Stimulated activated CD8-positive, alpha-beta memory T cell treated with anti-CD3 and anti-CD28 coated beads, Interleukin-12 subunit alpha, Interleukin-12 subunit beta, amount 100 ng/mL, for 1 hour (primary cell): ENCODE results near the gene POLR2J2.
"Not testable (repeated sequence)": the region's sequence is repeated elsewhere in the genome, so short reads cannot be mapped to it uniquely, and the experiment has no call there.

Experiments used
- DNase-seq: peaks from one replicate; pipeline ENCODE4 v3.0.0-alpha.2; 2020; ENCODE audit warnings: low read depth

Gene POLR2J2

GRCh38 chr7:102671166-102671955, at the start of gene POLR2J2:
POLR2J2 (minus strand) TSS chr7:102671663; CDS start chr7:102671601, 62 bp downstream.
- not testable (repeated sequence) for DNase-seq

DNA sequence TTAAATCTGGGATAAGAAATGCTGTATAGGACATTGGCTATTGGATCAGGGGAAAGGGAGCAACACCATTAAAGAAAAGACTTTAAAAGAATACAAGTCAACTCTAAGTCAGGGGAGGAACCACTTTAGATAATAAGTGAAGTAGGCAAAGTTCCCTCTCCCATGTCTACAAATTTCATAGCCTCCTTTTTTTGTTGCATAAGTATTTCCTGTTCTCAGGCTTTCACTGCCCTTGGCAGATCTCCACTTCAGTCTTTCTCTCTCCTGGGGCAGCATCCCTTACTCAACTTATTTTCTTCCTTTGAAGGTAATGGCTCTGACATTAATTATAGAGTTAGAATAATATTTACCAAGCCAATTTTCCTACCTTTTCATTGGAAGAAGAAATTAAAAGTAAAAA, 47.0 kb upstream of the POLR2J2 start:
- DNase-seq: not testable (repeated sequence)

GRCh38 chr7:102715718-102716117, 44.3 kb upstream of the POLR2J2 start:
- not testable (repeated sequence) for DNase-seq

DNA sequence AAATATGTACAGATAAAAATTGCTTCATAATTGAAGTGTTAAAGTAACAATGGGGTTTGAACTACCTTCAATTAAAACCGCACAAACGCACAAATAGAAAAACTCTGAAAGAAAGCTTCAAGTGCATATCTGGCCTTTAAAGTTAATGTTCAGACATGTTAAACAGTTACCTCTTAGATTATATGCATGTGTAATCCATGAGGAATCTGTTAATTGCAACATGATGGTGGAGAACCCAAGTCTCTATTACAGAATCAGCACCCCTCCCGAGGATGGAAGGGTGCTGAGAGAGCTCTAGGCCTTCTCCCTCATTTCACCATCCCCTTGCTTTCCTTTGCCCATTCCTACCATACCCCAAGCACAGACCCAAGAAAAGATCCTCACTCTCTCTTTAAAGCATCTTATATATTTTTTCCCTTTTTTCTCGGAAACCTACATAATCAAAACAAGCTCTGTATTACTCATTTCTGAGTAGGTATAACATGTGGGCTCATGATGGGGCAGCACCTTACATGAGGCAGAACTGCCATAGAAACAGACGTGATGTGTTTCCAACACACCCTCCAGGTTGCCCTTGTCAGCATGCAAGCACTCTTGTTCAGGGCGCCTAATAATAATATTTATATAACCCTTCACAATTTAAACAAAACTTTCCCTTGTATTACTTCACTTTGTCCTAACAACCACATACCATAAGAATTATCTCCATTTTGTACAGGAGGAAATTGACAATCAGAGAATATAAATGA, 43.5 kb upstream of the POLR2J2 start:
- not testable (repeated sequence) for DNase-seq

GRCh38 chr7:102713691-102714080, 42.2 kb upstream of the POLR2J2 start:
- DNase-seq: not testable (repeated sequence)

GRCh38 chr7:102713011-102713690, 41.7 kb upstream of the POLR2J2 start:
- DNase-seq: not testable (repeated sequence)

DNA sequence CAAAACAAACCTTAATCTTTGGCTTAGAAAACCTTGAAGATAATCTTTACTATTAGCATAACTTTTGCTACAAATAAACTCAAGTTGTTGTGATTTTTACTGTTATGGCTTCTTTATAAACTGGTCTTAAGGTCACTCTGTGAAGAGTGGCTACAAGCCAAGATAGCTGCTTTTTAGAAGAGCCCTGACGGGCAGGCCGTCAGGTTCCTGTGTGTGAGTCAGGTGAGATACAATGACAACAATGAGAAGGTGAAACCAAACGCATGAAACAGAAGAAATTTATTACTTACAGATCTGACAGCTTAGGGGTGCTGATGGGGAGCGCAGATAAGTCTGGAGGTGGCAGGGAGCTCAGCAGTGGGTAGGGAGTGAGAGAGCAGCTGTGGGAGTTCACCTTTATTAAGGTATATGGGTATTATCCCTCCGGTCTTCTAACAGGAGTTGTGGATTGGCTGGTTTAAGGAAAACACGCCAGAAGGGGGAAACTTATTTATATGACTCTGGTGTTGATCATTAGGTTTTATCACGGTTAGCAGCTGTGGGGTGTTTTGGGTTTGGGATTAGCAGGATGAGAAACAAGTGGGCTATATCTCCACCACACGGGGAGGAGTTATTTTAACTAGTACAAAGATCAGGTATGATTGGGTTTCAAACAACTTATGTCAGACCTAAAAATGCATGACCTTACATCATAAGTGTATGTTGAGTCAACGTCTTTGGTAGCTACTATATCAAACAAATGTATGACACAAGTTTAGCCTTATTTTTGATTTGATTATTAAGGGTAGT, 27.7 kb upstream of the POLR2J2 start:
- not testable (repeated sequence) for DNase-seq

- not testable (repeated sequence) for DNase-seq
These were observed 26.4 kb upstream of the POLR2J2 start for GRCh38 chr7:102697642-102698512.

GRCh38 chr7:102696009-102696408, 24.5 kb upstream of the POLR2J2 start:
- not testable (repeated sequence) for DNase-seq

DNA sequence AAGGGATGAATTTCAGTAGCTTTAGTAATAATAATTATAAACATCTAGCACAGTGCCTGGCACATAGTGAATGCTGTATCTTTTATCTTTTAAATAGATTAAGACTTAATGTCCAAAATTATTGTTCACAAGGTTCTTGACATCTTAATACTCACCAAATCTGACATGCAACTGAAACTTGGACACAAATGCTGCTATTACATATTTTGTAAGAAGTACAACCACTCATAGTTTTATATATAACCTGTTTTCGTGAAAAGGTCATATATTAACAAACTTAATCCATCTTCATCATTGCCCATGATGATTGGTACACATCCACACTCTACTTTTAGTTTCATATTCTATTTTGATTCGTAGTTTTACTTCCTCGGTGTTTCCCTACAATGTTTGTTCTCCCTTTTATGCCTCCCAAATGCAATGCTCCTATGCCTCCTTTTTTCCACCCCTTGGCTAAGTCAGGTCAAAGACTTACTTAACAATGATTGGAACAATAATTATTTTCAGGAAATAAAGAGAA, 23.6 kb upstream of the POLR2J2 start:
- not testable (repeated sequence) for DNase-seq

DNA sequence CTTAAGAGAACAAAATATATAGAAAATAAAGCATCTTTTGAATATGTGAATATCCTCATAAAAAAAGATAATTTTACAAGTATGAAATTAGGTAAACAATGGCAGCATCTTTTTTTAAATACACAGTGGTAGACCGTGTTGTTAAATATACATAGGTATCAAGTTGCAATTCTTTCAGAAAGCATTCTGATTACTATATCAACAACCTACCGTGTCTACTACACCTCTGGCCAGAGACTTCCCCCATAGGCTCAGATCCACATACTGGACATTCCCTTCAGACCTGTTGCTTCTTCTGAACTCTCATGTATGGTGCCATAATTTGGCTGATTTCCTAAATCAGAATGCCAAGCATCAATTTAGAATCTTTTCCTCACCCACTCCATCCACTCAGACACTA, 22.5 kb upstream of the POLR2J2 start:
- not testable (repeated sequence) for DNase-seq

DNA sequence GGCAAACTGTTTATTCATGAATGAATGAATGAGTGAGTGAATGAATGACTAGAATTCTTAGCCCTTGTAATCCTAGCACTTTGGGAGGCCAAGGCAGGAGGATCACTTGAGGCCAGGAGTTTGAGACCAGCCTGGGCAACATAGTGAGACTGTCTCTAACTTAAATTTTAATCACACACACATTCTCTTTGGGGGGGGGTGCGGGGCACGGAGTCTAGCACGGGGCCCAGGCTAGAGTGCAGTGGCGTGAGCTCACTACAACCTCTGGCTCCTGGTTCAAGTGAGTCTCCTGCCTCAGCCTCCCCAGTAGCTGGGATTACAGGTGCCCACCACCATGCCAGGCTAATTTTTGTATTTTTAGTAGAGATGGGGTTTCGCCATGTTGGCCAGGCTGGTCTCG, 19.1 kb upstream of the POLR2J2 start:
- not testable (repeated sequence) for DNase-seq

GRCh38 chr7:102689436-102690282, 18.2 kb upstream of the POLR2J2 start:
- DNase-seq: not testable (repeated sequence)

DNA sequence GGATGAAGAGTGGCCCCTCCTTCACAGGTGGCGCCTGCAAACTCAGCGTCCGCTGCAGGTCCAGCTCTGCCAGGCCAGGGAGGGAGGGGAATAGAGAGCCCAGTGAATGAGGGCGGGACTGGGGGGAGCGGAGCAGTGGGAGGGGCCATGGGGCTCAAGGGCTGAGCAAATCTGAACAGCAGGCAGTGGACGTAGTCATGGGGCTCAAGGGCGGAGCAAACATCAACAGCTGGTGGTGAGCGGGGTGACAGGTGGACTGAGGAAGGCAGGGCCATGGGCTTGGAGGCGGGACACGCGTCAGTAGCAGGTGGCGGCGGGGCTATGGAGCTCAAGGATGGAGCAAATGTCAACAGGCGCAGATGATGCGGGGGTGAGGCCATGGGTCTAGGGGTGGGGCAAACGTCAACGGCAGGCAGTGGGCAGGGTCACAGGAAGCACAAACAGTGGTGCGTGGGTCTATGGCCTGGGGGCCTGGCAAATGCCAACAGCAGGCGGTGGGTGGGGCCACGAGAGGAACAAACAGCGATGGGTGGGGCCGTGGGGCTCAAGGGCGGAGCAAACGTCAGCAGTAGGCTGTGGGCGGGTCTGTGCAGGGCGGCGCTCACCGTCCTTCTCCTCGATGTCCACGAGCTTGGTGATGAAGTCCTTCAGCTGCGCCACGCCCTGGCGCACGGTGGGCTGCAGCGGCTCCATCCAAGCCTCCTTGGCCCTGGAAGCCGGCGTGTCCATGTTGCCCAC, 17.0 kb upstream of the POLR2J2 start:
- not testable (repeated sequence) for DNase-seq

- DNase-seq: not testable (repeated sequence)
These were observed 11.1 kb upstream of the POLR2J2 start for GRCh38 chr7:102682560-102682959.

DNA sequence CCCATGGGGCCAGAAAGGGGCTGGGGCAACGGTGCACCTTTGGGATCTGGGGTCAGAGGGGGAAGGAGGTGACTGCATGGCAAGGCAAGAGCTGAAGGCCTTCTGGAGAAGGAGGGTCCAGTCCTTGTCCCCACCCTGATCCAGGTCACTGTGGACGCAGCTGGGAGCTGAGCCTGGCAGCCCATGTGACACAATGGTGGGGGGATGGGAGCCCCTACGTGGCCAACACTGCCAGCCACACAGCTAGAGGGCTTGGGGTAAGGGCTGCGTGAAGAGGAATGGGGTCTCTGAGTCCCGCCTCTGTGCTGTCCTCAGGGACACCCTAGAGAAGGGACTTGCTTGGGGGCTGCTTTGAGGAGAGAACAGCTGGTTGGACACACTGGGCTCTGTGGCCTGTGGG, 9.3 kb upstream of the POLR2J2 start:
- not testable (repeated sequence) for DNase-seq

GRCh38 chr7:102675545-102675944, 4.1 kb upstream of the POLR2J2 start:
- not testable (repeated sequence) for DNase-seq

DNA sequence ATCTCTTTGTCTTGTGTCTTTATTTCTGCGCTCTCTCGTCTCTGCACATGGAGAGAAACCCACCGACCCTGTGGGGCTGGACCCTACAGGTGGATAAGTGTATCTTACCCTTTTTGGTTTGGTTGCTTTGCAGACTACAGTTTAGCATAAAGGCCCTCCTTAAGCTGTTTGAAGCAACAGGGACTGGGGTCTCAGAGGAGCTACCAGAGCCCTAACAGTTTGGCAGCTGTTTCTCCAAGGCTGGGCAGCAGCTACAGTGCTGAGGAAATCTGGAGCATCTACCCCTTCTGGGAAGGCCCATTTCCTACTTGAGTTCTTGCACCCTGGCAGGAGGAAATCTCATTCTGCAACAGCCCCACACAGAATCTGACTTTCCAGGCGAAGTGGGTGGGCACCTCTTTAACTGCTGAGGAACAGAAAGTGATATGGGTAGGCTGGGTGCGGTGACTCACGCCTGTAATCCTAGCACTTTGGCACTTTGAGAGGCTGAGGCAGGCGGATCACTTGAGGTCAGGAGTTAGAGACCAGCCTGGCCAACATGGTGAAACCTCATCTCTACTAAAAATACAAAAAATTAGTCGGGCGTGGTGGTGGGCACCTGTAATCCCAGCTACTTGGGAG, 2.1 kb upstream of the POLR2J2 start:
- not testable (repeated sequence) for DNase-seq
